ENCODE results near the gene PLAC1.

Gene PLAC1, protein sequence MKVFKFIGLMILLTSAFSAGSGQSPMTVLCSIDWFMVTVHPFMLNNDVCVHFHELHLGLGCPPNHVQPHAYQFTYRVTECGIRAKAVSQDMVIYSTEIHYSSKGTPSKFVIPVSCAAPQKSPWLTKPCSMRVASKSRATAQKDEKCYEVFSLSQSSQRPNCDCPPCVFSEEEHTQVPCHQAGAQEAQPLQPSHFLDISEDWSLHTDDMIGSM

GRCh38 chrX:134658002-134658759 is at the start of gene PLAC1:
PLAC1 (minus strand) TSS chrX:134658471; CDS start chrX:134566682, 91,789 bp downstream.
- TF ChIP-seq PPARA (CRISPR knock-in tag; IDR thresholded peaks at IDR 0.05; ENCODE audit: borderline replicate concordance) (no peak), TOX (CRISPR knock-in tag; IDR thresholded peaks at IDR 0.05; ENCODE audit: borderline replicate concordance) (no peak), CSDC2 (CRISPR knock-in tag; IDR thresholded peaks at IDR 0.05) (no peak), ISL1 (CRISPR knock-in tag; IDR thresholded peaks at IDR 0.05) (no peak), ARNTL (CRISPR knock-in tag; IDR thresholded peaks at IDR 0.05; ENCODE audit: borderline replicate concordance, low read depth) (no peak), TCF4 (CRISPR knock-in tag; IDR thresholded peaks at IDR 0.05; ENCODE audit: borderline replicate concordance) (no peak), GLIS3 (CRISPR knock-in tag; IDR thresholded peaks at IDR 0.05) (no peak), ZFP3 (CRISPR knock-in tag; IDR thresholded peaks at IDR 0.05) (no peak), ZFP30 (CRISPR knock-in tag; IDR thresholded peaks at IDR 0.05) (no peak), ESRRG (CRISPR knock-in tag; IDR thresholded peaks at IDR 0.05) (no peak), ZNF8 (CRISPR knock-in tag; IDR thresholded peaks at IDR 0.05) (no peak), POU6F1 (CRISPR knock-in tag; IDR thresholded peaks at IDR 0.05; ENCODE audit: borderline replicate concordance, low read depth) (no peak), RARB (CRISPR knock-in tag; IDR thresholded peaks at IDR 0.05) (no peak), OSR1 (CRISPR knock-in tag; IDR thresholded peaks at IDR 0.05) (no peak)
- TF ChIP-seq, protein P1, sequence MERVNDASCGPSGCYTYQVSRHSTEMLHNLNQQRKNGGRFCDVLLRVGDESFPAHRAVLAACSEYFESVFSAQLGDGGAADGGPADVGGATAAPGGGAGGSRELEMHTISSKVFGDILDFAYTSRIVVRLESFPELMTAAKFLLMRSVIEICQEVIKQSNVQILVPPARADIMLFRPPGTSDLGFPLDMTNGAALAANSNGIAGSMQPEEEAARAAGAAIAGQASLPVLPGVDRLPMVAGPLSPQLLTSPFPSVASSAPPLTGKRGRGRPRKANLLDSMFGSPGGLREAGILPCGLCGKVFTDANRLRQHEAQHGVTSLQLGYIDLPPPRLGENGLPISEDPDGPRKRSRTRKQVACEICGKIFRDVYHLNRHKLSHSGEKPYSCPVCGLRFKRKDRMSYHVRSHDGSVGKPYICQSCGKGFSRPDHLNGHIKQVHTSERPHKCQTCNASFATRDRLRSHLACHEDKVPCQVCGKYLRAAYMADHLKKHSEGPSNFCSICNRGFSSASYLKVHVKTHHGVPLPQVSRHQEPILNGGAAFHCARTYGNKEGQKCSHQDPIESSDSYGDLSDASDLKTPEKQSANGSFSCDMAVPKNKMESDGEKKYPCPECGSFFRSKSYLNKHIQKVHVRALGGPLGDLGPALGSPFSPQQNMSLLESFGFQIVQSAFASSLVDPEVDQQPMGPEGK (CRISPR knock-in tag; IDR thresholded peaks at IDR 0.05; ENCODE audit: borderline replicate concordance): no peak
- TF ChIP-seq, protein P2, sequence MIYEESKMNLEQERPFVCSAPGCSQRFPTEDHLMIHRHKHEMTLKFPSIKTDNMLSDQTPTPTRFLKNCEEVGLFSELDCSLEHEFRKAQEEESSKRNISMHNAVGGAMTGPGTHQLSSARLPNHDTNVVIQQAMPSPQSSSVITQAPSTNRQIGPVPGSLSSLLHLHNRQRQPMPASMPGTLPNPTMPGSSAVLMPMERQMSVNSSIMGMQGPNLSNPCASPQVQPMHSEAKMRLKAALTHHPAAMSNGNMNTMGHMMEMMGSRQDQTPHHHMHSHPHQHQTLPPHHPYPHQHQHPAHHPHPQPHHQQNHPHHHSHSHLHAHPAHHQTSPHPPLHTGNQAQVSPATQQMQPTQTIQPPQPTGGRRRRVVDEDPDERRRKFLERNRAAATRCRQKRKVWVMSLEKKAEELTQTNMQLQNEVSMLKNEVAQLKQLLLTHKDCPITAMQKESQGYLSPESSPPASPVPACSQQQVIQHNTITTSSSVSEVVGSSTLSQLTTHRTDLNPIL (CRISPR knock-in tag; IDR thresholded peaks at IDR 0.05; ENCODE audit: low read depth): no peak
- TF ChIP-seq, protein P3, sequence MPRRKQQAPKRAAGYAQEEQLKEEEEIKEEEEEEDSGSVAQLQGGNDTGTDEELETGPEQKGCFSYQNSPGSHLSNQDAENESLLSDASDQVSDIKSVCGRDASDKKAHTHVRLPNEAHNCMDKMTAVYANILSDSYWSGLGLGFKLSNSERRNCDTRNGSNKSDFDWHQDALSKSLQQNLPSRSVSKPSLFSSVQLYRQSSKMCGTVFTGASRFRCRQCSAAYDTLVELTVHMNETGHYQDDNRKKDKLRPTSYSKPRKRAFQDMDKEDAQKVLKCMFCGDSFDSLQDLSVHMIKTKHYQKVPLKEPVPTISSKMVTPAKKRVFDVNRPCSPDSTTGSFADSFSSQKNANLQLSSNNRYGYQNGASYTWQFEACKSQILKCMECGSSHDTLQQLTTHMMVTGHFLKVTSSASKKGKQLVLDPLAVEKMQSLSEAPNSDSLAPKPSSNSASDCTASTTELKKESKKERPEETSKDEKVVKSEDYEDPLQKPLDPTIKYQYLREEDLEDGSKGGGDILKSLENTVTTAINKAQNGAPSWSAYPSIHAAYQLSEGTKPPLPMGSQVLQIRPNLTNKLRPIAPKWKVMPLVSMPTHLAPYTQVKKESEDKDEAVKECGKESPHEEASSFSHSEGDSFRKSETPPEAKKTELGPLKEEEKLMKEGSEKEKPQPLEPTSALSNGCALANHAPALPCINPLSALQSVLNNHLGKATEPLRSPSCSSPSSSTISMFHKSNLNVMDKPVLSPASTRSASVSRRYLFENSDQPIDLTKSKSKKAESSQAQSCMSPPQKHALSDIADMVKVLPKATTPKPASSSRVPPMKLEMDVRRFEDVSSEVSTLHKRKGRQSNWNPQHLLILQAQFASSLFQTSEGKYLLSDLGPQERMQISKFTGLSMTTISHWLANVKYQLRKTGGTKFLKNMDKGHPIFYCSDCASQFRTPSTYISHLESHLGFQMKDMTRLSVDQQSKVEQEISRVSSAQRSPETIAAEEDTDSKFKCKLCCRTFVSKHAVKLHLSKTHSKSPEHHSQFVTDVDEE (CRISPR knock-in tag; IDR thresholded peaks at IDR 0.05): no peak
- no peak for ATAC-seq

DNA sequence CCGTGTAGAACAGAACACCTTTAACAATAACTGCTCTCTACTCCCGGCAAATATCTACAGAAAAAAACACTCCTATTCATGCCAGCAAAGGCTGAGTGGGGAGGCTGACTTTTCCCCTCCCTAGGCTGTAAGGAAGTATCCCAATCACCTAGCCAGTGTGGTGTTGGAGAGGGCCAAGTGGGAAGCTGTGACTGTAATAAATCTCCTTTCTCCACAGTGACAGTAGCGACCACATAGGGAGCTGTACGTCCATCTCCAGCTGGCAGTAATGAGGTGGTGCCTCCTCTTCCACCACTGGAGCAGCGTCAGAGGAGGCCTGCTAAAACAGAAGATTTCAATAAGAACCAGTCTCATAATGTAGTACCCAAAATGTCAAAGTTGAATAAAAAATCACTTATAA is 47.9 kb upstream of the PLAC1 start:
- ATAC-seq: peak; percentile 66
- TF ChIP-seq CSRNP3 (CRISPR knock-in tag; IDR thresholded peaks at IDR 0.05) (no peak), ISL1 (CRISPR knock-in tag; IDR thresholded peaks at IDR 0.05) (no peak), PPARA (CRISPR knock-in tag; IDR thresholded peaks at IDR 0.05; ENCODE audit: borderline replicate concordance) (no peak), GLIS3 (CRISPR knock-in tag; IDR thresholded peaks at IDR 0.05) (no peak), ZC3H10 (CRISPR knock-in tag; IDR thresholded peaks at IDR 0.05) (no peak), POU6F1 (CRISPR knock-in tag; IDR thresholded peaks at IDR 0.05; ENCODE audit: borderline replicate concordance, low read depth) (no peak), ZNF565 (CRISPR knock-in tag; conservative IDR thresholded peaks at IDR 0.05; ENCODE audit: low read depth) (no peak), ESRRG (CRISPR knock-in tag; IDR thresholded peaks at IDR 0.05) (no peak), OSR1 (CRISPR knock-in tag; IDR thresholded peaks at IDR 0.05) (no peak), ARNTL (CRISPR knock-in tag; IDR thresholded peaks at IDR 0.05; ENCODE audit: borderline replicate concordance, low read depth) (no peak), SNAI2 (CRISPR knock-in tag; IDR thresholded peaks at IDR 0.05) (no peak), TCF4 (CRISPR knock-in tag; IDR thresholded peaks at IDR 0.05; ENCODE audit: borderline replicate concordance) (no peak), CSDC2 (CRISPR knock-in tag; IDR thresholded peaks at IDR 0.05) (no peak), ZFP3 (CRISPR knock-in tag; IDR thresholded peaks at IDR 0.05) (no peak)
- TF ChIP-seq, protein P2 (CRISPR knock-in tag; IDR thresholded peaks at IDR 0.05; ENCODE audit: low read depth): no peak
- TF ChIP-seq, protein P1 (CRISPR knock-in tag; IDR thresholded peaks at IDR 0.05; ENCODE audit: borderline replicate concordance): no peak
